DND-41 (cell line): ENCODE data around the gene SFXN4.
A peak's percentile ranks its signal among the peaks of the same experiment; 100 is the strongest.

Source experiments
- ATAC-seq: fragments of 200-7000 bp; cut with Tn5 transposase; 3 replicates; pipeline ENCODE4 v1.9.1; 2021; ENCODE audit warnings: low read depth; ENCODE audit not compliant: insufficient read depth
- DNase-seq: peaks from one replicate; pipeline ENCODE4 v3.0.0-alpha.2; 2020
- H2AFZ ChIP-seq: 2 replicates; pipeline ENCODE4 v1.6.0; 2012; ENCODE audit warnings: low read depth, low read length
- H3K27ac ChIP-seq: 2 replicates; pipeline ENCODE4 v1.5.1; 2012; ENCODE audit warnings: low read length, inconsistent platforms
- H3K27me3 ChIP-seq: fragments of 200-600 bp; sonication (generic); 2 replicates; pipeline ENCODE4 v1.6.0; 2012; ENCODE audit warnings: low read length, mild to moderate bottlenecking, inconsistent platforms; ENCODE audit not compliant: insufficient read depth, poor library complexity
- H3K36me3 ChIP-seq: 2 replicates; pipeline ENCODE4 v1.5.1; 2012; ENCODE audit warnings: low read length, inconsistent platforms; ENCODE audit not compliant: insufficient read depth
- H3K4me1 ChIP-seq: 2 replicates; pipeline ENCODE4 v1.5.1; 2012; ENCODE audit warnings: mild to moderate bottlenecking, low read length; ENCODE audit not compliant: insufficient read depth
- H3K4me2 ChIP-seq: 2 replicates; pipeline ENCODE4 v1.6.0; 2012; ENCODE audit warnings: mild to moderate bottlenecking, moderate library complexity, low read length, inconsistent platforms; ENCODE audit not compliant: insufficient read depth
- H3K4me3 ChIP-seq, 2 experiments: fragments of 200-600 bp in 1 of 2; shearing (Covaris generic) in 1 of 2; 2 replicates each; pipeline ENCODE4 v1.5.1; 2012 to 2016; ENCODE audit warnings: inconsistent platforms in 2 of 2, low read length in 2 of 2, mild to moderate bottlenecking in 2 of 2, low read depth in 1 of 2, moderate library complexity in 1 of 2
- H3K79me2 ChIP-seq: 2 replicates; pipeline ENCODE4 v1.6.0; 2012; ENCODE audit warnings: low read length, inconsistent platforms; ENCODE audit not compliant: insufficient read depth
- H3K9ac ChIP-seq: 2 replicates; pipeline ENCODE4 v1.6.0; 2012; ENCODE audit warnings: low read depth, mild to moderate bottlenecking, inconsistent platforms, low read length, moderate library complexity
- H3K9me3 ChIP-seq: 2 replicates; pipeline ENCODE4 v1.5.1; 2012; ENCODE audit warnings: low read length, moderate library complexity, mild to moderate bottlenecking, inconsistent platforms; ENCODE audit not compliant: insufficient read depth, severe bottlenecking
- H4K20me1 ChIP-seq: 2 replicates; pipeline ENCODE4 v1.6.0; 2012; ENCODE audit warnings: low read length; ENCODE audit not compliant: insufficient read depth
- EZH2 ChIP-seq: IDR thresholded peaks from 3 replicates; pipeline ENCODE4 v1.6.1; 2012; ENCODE audit warnings: borderline replicate concordance, low read depth, mild to moderate bottlenecking, moderate library complexity, low read length, inconsistent platforms; ENCODE audit not compliant: severe bottlenecking
- TF ChIP-seq, protein P1 (sequence below): IDR thresholded peaks from 2 replicates; pipeline ENCODE4 v1.5.1; 2012; ENCODE audit warnings: borderline replicate concordance, low read length, moderate library complexity, mild to moderate bottlenecking; ENCODE audit not compliant: poor library complexity, severe bottlenecking; ENCODE audit errors: extremely low read depth

SFXN4 gene

GRCh38 chr10:119208553-119208940, 43.0 kb upstream of the SFXN4 start:
- peak overlapping the region; percentile 76 for H2AFZ ChIP-seq
- H3K4me3 ChIP-seq: peak overlapping the region; percentile 74 to 90
- peaks cover 44% of the 10 kb centered on the region for H3K79me2 ChIP-seq
- peak overlapping the region; percentile 65 for H3K27ac ChIP-seq
- peaks cover 65% of the 10 kb centered on the region for H3K4me1 ChIP-seq
- H3K27me3 ChIP-seq: no peaks in the 10 kb centered on the region
- H4K20me1 ChIP-seq: no peaks in the 10 kb centered on the region
- ATAC-seq: no peak
- H3K4me2 ChIP-seq: peak overlapping the region; percentile 86
- H3K36me3 ChIP-seq: no peaks in the 10 kb centered on the region; the same call in 1 of the 2 replicates
- H3K9me3 ChIP-seq: no peaks in the 10 kb centered on the region
- DNase-seq: no peak
- H3K9ac ChIP-seq: peak overlapping the region; percentile 80
- no peak for TF ChIP-seq EZH2
- TF ChIP-seq, protein P1, sequence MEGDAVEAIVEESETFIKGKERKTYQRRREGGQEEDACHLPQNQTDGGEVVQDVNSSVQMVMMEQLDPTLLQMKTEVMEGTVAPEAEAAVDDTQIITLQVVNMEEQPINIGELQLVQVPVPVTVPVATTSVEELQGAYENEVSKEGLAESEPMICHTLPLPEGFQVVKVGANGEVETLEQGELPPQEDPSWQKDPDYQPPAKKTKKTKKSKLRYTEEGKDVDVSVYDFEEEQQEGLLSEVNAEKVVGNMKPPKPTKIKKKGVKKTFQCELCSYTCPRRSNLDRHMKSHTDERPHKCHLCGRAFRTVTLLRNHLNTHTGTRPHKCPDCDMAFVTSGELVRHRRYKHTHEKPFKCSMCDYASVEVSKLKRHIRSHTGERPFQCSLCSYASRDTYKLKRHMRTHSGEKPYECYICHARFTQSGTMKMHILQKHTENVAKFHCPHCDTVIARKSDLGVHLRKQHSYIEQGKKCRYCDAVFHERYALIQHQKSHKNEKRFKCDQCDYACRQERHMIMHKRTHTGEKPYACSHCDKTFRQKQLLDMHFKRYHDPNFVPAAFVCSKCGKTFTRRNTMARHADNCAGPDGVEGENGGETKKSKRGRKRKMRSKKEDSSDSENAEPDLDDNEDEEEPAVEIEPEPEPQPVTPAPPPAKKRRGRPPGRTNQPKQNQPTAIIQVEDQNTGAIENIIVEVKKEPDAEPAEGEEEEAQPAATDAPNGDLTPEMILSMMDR: no peak

DNA sequence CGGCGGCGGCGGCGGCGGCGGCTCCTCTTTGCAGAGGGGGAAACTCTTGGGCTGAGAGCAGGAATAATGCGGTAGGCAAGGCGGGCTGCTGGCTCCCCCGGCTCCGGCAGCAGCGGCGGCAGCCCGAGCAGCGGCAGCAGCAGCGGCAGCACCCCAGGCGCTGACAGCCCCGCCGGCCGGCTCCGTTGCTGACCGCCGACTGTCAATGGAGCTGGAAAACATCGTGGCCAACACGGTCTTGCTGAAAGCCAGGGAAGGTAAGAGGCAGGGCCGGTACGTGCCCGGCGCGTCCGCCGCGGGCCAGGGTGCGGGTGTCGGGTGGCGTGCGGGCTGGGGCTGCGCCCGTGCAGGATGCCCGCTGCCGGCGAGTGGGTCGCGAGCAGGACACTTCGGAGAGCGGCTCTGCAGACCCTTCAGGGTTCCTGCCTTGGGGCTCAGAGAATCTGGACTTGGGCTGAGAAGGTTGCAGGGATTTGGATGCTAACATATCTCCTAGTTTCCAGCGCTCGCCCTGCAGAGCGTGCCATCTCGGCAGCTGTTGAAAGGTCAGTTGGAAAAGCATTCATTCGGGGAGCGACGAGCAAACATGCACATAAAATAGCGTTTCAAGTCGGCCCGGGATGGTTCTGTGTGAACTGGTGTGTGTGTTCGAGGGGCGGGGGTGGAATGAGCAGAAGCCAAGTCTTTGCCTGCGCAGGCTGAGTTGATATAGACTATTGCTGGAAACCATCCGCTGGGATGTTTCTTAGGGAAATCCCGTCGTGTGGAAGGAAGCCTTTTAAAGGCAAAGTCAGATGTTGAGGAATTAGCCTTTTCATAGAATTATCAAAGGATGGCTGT, 42.4 kb upstream of the SFXN4 start:
- Histone ChIP-seq H3K79me2 (peaks cover 41% of the 10 kb centered on the region), H3K9me3 (no peaks in the 10 kb centered on the region), H3K36me3 (no peaks in the 10 kb centered on the region; the same call in 1 of the 2 replicates), H3K4me1 (peaks cover 59% of the 10 kb centered on the region), H4K20me1 (no peaks in the 10 kb centered on the region), H3K4me2 (peak overlapping the region; percentile 86), H2AFZ (peak overlapping the region; percentile 76), H3K27me3 (no peaks in the 10 kb centered on the region), H3K4me3 (peak overlapping the region; percentile 74 to 90), H3K27ac (peak overlapping the region; percentile 65), H3K9ac (peak overlapping the region; percentile 80)
- DNase-seq (peak; percentile 61), ATAC-seq (peak; percentile 13)
- TF ChIP-seq, protein P1: no peak
- TF ChIP-seq EZH2: peak; percentile 42

GRCh38 chr10:119207366-119207666, 41.8 kb upstream of the SFXN4 start, which contains the start of gene GRK5:
Gene GRK5, plus strand, starts transcription at chr10:119207571. Its CDS starts 347 bp downstream, at chr10:119207918.
- H3K27me3 ChIP-seq: no peaks in the 10 kb centered on the region
- no peaks in the 10 kb centered on the region for H4K20me1 ChIP-seq
- no peaks in the 10 kb centered on the region; the same call in 1 of the 2 replicates for H3K36me3 ChIP-seq
- peaks cover 38% of the 10 kb centered on the region for H3K79me2 ChIP-seq
- no peaks in the 10 kb centered on the region for H3K9me3 ChIP-seq
- TF ChIP-seq, protein P1: no peak
- no peak for TF ChIP-seq EZH2
- peaks cover 52% of the 10 kb centered on the region for H3K4me1 ChIP-seq
- H3K4me3 ChIP-seq: peak within 1 kb of the TSS; percentile 74 to 90
- peak within 1 kb of the TSS; percentile 83 for H3K27ac ChIP-seq
- ATAC-seq (peak; percentile 82), DNase-seq (peak; percentile 98)
- peak within 1 kb of the TSS; percentile 86 for H2AFZ ChIP-seq
- H3K9ac ChIP-seq: peak within 1 kb of the TSS; percentile 91
- H3K4me2 ChIP-seq: peak within 1 kb of the TSS; percentile 86
